Activated T-cell treated with anti-CD3 and anti-CD28 coated beads for 1 hour (primary cell): ENCODE measurements around the gene AKAP6.

Experiments
- DNase-seq: peaks from one replicate; pipeline ENCODE4 v3.0.0-alpha.2; 2020; ENCODE audit warnings: low read depth

AKAP6 gene

DNA sequence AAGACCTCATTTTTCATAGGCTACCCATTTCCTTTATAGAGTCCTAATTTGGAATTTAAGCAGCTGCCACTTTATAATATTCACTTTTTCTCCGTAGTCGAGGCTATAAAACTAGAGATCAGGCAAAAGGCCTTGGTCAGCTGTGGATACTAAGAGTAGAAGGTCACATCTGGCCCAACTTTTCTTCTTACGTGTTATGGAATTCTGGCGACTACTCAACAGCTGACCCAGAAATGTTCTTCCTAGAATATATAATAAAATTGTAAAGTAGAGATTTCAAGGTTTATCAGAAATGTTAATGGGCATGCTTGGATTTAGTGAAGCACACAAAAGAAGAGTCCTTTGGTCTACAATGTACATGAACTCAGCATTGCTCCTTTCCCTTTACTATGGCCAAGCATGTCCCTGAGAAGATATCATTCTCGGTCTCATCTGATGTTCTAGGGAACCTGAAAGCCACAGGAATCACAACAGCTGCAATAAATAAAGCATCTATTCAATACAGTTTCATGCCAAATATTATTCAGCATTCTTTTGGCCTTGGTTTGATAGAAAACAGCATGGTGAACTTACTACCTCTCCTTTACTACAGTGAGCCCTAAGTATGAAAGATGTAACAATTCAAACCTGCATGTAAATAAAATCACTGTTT, 348.2 kb downstream of the AKAP6 start:
- no peak for DNase-seq

DNA sequence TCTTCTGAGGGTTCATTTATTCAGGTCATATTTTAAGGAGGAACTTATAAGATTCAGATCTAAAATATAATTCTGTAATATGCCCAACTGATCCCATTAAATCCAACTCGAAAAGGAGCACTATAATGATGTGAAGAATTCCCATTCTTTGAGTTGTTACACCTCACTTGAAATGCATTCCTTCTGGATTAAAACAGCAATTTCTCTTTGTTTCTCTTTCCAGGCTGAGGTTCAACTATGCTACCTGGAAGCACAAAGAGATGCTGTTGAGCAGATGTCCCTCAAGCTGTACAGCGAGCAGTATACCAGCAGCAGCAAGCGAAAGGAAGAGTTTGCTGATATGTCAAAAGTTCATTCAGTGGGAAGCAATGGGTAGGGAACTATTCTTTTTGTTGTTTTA, 349.0 kb downstream of the AKAP6 start:
- no peak for DNase-seq

GRCh38 chr14:32679927-32680612, 351.0 kb downstream of the AKAP6 start:
- DNase-seq, result no peak

DNA sequence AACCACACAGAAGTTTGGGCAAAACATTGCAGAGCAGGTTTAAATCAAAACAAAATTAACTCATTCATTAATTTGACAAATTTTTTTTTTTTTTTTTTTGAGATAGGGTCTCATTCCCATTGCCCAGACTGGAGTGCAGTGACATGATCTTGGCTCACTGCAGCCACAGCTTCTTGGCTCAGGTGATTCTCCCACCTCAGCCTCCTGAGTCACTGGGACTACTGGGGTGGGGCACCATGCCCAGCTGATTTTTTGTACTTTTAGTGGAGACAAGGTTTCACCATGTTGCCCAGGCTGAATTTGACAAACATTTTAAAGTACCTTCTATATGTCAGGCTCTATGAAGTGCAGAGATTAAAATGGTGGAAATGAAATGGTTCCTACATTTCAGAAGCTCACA, 352.5 kb downstream of the AKAP6 start:
- DNase-seq, result no peak

GRCh38 chr14:32682214-32682613, 353.1 kb downstream of the AKAP6 start:
- no peak for DNase-seq

GRCh38 chr14:32683679-32684078, 354.6 kb downstream of the AKAP6 start:
- no peak for DNase-seq

- DNase-seq, result no peak
These were observed 359.8 kb downstream of the AKAP6 start for GRCh38 chr14:32688941-32689340.

DNA sequence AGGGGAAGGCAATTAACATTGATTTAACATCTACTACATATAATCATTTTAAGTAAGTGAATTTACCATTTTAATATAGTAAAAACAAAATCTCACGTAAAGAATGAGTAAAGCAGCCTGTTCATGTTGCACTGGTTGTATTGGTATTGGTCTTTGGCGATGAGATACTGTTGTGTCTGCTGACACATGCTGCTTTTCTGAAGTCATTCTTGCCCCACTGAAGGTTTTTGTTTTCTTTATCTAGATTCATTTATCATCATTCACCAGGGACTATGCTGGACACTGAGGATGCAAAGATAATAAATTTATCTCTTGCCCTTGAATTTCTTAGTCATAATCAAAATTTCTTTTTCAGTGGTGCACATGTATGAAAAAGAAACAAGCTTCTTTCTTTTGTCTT, 363.3 kb downstream of the AKAP6 start:
- DNase-seq, result no peak

GRCh38 chr14:32693114-32693513, 364.0 kb downstream of the AKAP6 start:
- DNase-seq, result no peak

DNA sequence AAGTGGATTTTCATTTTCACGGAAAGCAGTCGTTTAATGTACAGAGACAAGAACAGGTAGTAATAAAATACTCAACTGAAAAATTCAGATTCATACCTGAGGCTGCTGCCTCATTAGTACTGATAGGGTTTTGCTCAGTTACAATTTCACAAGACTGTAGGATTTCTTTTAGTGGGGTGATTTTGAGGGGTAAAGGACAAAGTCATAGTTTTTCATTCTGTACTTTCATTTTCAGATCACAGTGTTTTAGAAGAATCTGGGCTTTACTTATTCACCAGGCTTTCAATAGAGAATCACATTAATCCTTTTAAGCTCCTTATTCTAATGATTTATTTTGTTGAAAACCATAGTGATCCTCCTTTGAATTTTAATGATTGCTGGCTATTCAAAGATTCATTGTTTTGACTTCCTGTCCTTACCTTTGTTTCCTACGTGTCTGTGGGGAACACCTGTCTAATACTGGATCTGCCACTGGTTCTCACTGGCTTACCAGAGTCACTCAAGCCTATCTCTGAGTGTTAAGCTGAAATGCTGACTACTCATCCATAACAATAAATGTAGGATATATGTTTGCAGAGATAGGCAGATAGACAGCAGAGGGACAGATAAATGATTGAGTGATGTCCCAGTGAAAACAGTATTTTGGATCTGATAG, 365.8 kb downstream of the AKAP6 start:
- DNase-seq, result no peak

DNA sequence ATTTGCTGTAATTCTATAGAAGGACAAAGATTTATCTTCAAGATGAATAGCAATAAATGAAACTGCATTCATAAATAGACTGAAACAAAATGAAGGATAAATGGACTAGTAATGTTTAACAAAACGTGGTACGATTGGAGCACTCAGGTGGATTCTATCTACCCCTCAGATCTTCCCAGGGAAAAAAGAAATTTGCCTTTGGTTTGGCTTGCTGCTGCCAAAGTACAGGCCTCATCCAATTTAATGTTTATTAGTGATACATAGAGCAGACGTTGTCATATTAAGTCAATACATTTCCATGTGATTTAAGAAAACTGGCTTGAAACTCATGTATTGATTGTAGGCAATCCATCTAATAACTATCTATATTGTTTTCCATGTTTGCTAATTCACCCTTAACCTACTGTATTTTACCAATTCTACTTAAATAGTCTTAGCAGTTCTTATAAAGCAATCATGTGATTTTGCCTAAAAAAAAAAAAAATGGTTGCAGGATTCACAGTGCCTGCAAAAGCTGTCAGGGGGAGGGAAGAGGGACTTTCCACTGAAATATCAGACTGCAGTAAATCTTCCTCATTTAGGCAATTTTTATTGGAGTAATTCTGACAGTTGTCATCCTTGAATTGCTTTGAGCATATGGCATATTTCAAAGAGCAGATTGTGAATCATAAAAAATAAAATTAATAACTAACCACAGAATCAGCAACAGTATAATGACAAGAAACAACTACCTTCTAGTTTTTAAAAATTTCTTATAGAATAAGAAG, 367.4 kb downstream of the AKAP6 start:
- no peak for DNase-seq

GRCh38 chr14:32697114-32697513, 368.0 kb downstream of the AKAP6 start:
- no peak for DNase-seq

DNA sequence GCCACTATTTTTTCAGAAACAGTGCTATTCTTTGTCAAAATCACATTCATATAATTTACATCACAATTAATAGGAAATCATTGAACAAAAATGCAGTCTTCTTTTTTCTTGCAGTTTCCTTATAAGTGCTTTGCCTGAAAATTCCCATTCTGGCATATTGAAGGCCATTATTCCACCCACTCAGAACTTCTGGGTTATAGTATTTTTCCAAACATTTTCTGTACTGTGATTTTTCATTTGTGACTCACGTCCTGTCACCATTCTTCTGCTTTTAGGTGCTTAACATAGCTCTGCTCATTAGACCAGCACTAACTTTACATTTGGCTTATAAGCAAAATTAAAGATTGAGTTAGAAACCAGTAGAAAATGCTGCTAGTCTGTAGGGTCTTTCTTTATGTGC, 368.6 kb downstream of the AKAP6 start:
- no peak for DNase-seq

- no peak for DNase-seq
These were observed 369.7 kb downstream of the AKAP6 start for GRCh38 chr14:32698831-32699230.

DNA sequence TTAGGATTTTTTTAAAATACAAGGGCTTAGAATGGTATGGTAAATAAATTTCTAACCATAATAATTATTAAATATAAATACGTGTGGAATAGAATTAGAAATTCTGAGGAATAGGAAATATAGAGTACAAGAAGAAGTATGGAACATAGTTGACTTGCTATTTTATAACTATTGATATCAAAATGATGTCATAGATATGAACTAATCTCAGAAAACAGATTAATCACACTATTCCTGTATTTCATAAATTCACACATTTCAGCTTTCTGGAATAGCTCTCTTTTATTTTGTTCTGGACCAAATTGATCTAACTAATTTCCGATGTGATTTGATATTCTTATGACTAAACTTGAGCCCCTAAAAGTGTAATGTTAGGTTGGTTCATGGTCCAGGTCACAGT, 372.4 kb downstream of the AKAP6 start:
- DNase-seq, result no peak

GRCh38 chr14:32702088-32702487, 373.0 kb downstream of the AKAP6 start:
- DNase-seq, result no peak

DNA sequence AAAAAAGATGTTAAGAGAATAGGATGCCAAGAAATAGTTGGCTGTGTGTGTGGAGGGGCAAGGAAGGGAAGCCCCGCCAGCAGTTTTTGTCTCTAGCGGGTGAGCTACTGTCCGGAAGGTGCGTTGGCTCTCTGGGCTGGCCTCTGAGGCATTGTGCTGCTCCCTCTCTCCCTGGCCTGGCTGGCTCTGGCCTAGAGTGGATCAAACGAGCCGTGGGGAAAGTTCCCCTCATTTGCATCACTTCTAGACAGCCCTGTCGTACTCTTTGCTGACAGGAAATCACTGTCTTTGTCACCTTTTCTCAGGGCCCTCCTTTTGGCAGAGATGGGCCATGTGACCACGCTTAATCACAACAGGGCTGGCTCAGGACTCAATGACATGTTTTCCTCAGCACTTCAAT, 373.5 kb downstream of the AKAP6 start:
- DNase-seq, result no peak

DNA sequence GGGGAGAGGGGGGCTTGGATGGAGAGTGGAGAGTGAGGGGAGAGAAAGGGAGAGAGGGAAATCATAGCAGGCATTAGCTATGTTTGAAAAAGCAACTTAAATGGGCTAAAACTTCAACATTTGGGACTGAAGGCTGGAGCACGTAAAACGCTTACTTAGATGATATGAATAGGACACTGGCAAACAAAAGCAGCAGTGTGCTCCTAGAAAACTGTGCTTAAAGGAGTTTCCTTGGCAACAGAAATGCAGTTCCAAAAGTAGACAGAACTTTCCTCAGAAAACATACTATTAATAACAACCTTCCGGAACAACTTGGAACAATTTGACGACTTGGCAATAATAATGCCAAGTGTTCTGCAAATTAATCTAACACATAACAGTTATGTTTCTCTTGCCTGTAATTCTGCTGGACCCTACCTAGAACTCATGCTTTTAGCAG, 374.1 kb downstream of the AKAP6 start:
- no peak for DNase-seq

- no peak for DNase-seq
These were observed 377.8 kb downstream of the AKAP6 start for GRCh38 chr14:32706721-32707519.

DNA sequence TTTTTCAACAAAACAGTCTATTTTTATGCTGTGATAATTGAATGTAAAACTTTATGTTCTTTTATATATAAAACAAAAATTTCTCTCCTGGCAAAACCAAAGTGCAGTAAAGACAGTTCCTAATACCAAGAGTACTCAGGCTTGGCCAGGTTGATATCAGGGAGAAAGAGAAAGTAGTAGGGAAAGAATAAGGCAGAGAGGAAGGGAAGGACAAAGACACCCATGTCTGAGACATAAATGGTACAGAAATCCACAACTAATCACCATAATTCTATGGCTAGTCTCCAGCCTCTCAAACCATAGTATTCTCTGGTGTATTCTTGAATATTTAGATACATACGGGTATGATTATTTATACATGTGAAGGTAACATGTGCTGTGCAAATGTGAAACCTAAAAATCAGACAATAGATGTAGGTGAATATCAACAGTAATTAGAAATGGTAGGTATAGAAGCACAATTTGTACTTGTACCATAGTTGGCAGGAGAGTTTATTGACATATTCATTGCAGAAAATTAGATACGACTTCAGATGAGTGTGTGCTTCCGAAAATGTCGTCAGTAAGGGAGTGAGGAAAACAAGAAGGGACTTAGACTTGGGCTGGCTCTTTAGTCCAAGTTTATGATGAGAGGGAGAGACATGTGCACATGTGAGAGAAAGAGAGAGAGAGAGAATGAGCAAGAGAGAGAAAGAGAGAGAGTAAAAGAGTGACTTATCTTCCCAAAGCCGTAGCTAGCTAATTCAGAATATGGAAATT, 378.8 kb downstream of the AKAP6 start:
- no peak for DNase-seq

- DNase-seq, result no peak
These were observed 379.9 kb downstream of the AKAP6 start for GRCh38 chr14:32709027-32709426.
